GM19238 (cell line): ENCODE measurements around the gene DACT2.
"Not testable (repeated sequence)": the region's sequence is repeated elsewhere in the genome, so short reads cannot be mapped to it uniquely, and the experiment has no call there.

ENCODE experiments used
- DNase-seq: peaks from one replicate; pipeline ENCODE4 v3.0.0; 2011; ENCODE audit warnings: low spot score; ENCODE audit not compliant: insufficient read length

DACT2 gene

GRCh38 chr6:168326294-168327261 is 7.0 kb upstream of the DACT2 start:
- DNase-seq = no peak

- no peak for DNase-seq
These were observed 3.4 kb upstream of the DACT2 start for GRCh38 chr6:168322966-168323365.

- no peak for DNase-seq
These were observed 1.1 kb upstream of the DACT2 start for GRCh38 chr6:168320634-168321033.

- DNase-seq = no peak
These were observed 848 bp downstream of the DACT2 start for GRCh38 chr6:168318579-168319278.

- no peak for DNase-seq
These were observed 1.5 kb downstream of the DACT2 start for GRCh38 chr6:168318090-168318489.

- no peak for DNase-seq
These were observed 4.0 kb downstream of the DACT2 start for GRCh38 chr6:168315596-168315995.

GRCh38 chr6:168314948-168315347 is 4.6 kb downstream of the DACT2 start:
- DNase-seq = no peak

GRCh38 chr6:168314021-168314420 is 5.6 kb downstream of the DACT2 start:
- no peak for DNase-seq

- no peak for DNase-seq
These were observed 6.1 kb downstream of the DACT2 start for GRCh38 chr6:168313431-168314011.

- DNase-seq = not testable (repeated sequence)
These were observed 7.5 kb downstream of the DACT2 start for GRCh38 chr6:168312125-168312507.

GRCh38 chr6:168311410-168312124 is 8.0 kb downstream of the DACT2 start:
- DNase-seq = no peak

- no peak for DNase-seq
These were observed 8.6 kb downstream of the DACT2 start for GRCh38 chr6:168310945-168311344.

- DNase-seq = no peak
These were observed 9.2 kb downstream of the DACT2 start for GRCh38 chr6:168310403-168310802.

GRCh38 chr6:168309997-168310396 is 9.6 kb downstream of the DACT2 start:
- no peak for DNase-seq

GRCh38 chr6:168309183-168309582 is 10.4 kb downstream of the DACT2 start:
- DNase-seq = no peak

- no peak for DNase-seq
These were observed 11.0 kb downstream of the DACT2 start for GRCh38 chr6:168308390-168309144.

- no peak for DNase-seq
These were observed 11.9 kb downstream of the DACT2 start for GRCh38 chr6:168307695-168308021.

GRCh38 chr6:168307015-168307694 is 12.4 kb downstream of the DACT2 start:
- DNase-seq = no peak

- no peak for DNase-seq
These were observed 13.7 kb downstream of the DACT2 start for GRCh38 chr6:168305863-168306262.

GRCh38 chr6:168305096-168305749 is 14.4 kb downstream of the DACT2 start:
- DNase-seq = no peak
